Caki2 (cell line): ENCODE results near the gene RBMX2. TPM values are rescaled to one million over a fixed set of nuclear protein-coding genes. Genes with fewer than 3 reads are reported as not detected.
"Not testable (repeated sequence)": the region's sequence is repeated elsewhere in the genome, so short reads cannot be mapped to it uniquely, and the experiment has no call there.

Experiments used
- DNase-seq: peaks from one replicate; pipeline ENCODE4 v3.0.0-alpha.2; 2015; ENCODE audit warnings: low read depth
- in situ Hi-C: cut with HindIII; loops from 2 replicates; pipeline ENCODE4 v1.10.0; 2016; ENCODE audit warnings: low sequenced_read_pairs, low pct_unique_long_range_greater_than_20kb, mixed read lengths
- total RNA-seq: library from RNA; depleted of rRNA; stranded (reverse); fragments of >200 nt; shearing (Covaris generic); gene quantifications from 2 replicates; pipeline ENCODE4 v1.2.3, GENCODE V29; 2014; ENCODE audit warnings: low replicate concordance; rRNA removed

Gene RBMX2
- total RNA-seq = 23.9 and 40.7 TPM in 2 replicates

- DNase-seq = peak; percentile 64
- in situ Hi-C loops = no loop called here
Measured at GRCh38 chrX:130401415-130402207, at the start of gene RBMX2. Gene RBMX2 (plus strand): TSS chrX:130401987. CDS start chrX:130402033, 46 bp downstream.

- DNase-seq, in situ Hi-C loops: not testable (repeated sequence)
Measured at GRCh38 chrX:130352050-130352449, 49.7 kb upstream of the RBMX2 start.

- in situ Hi-C loops = no loop called here
- DNase-seq = no peak
Measured at GRCh38 chrX:130376077-130376476, 25.7 kb upstream of the RBMX2 start.

DNA sequence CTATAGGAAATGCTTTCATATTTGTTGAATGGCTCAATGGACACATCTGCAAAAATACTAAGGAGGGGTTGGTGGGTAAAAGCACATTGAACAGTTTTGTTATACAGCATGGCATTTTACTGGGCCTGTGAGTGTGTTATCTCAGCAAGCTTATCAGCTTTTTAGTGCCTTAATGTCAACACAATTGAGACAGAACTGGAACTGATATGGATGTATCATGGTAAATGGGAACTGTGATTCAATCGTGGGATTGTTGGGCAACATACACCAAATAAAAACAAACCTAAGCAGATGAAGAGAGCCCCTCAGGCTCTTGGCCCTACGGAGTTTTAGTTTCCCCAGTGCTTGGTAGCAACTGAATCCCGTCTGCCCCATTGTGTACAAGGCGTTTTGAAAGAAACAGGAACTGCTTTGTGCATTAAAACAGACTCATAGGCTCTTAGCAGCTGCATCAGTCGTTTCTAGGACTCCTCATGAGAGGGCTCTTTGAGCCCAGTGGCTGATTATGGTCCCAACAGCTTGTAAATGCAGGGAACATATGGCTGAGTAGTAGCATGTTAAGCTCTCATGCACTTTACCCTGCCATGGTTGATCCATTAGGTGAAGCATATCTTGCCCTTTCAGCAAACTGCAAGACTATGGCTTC, 23.6 kb upstream of the RBMX2 start:
- DNase-seq = no peak
- in situ Hi-C loops = no loop called here

DNA sequence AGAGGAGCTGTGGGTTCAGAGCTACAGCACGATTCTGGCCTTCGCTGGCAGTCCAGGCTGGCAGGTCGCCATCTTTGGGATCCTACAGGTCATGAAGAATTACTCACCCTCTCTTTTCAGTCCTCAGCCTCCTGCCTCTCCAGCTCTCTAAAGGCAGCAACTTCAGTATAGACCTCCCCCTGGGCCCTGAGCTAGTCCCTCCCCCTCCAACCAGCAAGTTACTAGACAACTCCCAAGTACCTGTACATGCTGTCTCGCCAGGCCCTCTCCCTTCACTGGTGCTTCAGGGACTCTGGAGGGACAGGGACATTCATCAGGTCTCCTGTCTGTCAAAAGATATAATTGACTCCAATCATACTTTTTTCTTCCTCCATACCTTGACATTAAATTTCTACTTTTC, 16.3 kb upstream of the RBMX2 start, which contains the start of gene GPR119:
Gene GPR119 (minus strand): TSS at position 155 of the 400 bp plus-strand sequence. CDS start 227 bp downstream, outside the sequence.
- no peak for DNase-seq
- in situ Hi-C loops = no loop called here

DNA sequence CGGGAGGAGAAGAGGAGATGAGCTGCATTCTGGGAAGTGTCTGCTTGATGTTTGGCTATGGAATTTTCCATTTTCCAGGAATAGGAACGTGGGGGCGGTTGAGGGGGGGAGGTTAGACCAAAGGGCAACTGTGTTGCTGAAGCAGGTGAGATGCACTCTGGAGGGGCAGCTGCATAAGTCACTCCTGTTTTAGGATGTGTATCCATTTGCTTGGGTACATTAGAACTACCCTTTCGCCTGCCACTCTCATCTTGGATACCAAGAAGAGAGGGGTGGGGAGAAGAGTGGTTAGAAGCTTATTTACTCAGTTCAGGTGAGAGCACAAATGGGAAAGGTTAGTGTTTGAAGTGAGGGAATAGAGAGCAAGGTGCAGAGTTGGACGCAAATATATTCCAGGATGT, 15.4 kb upstream of the RBMX2 start:
- no peak for DNase-seq
- in situ Hi-C loops = no loop called here

GRCh38 chrX:130393451-130394074, 8.2 kb upstream of the RBMX2 start:
- in situ Hi-C loops = no loop called here
- DNase-seq = peak; percentile 19

DNA sequence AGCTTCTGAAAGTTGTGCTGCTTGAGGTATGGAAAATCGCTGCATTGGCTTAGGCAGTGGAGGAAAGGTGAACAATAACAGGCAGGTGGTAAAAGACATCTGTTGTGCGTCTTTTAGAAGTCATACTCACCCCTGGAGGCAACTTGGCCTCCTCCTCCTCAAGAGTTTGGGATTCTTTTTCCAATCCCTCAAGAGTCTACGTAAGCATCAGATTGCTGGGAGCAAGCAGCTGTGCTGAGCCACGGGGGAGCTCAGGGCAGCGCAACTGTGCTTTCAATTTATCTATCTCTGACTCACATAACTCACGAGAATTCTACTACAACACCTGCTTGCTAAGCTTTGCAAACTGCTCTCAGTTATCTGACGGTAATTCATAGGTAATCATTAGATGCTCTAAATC, 6.4 kb upstream of the RBMX2 start:
- in situ Hi-C loops = no loop called here

DNA sequence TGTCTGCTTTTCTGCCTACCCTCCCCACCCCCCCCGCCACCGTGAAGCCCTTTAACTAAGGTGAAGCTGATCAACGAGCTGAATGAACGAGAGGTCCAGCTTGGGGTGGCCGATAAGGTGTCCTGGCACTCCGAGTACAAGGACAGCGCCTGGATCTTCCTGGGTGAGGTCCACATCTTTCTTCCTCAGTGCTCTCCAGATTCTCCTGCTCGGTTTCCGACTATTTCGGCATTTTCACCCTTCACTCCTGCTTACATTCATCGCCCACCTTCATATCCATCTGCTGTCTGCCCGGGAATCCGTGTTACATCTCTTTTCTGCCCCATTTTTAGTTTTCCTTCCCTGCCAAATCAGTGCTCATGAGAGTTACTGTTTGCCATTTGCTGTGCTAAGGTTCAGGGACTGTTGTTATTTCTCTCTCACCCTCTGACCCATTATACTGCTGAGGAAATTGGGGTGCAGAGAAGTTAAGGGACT, 459 bp downstream of the RBMX2 start:
- in situ Hi-C loops = no loop called here
- DNase-seq = no peak

More for the DNA sequence above, 6.4 kb upstream of the RBMX2 start:
- no peak for DNase-seq

- in situ Hi-C loops = no loop called here
- DNase-seq = no peak
Measured at GRCh38 chrX:130413415-130413814, 11.6 kb downstream of the RBMX2 start.

- in situ Hi-C loops = no loop called here
- DNase-seq = no peak
Measured at GRCh38 chrX:130414800-130415199, 13.0 kb downstream of the RBMX2 start.

- DNase-seq = no peak
- in situ Hi-C loops = no loop called here
Measured at GRCh38 chrX:130415201-130415600, 13.4 kb downstream of the RBMX2 start.

DNA sequence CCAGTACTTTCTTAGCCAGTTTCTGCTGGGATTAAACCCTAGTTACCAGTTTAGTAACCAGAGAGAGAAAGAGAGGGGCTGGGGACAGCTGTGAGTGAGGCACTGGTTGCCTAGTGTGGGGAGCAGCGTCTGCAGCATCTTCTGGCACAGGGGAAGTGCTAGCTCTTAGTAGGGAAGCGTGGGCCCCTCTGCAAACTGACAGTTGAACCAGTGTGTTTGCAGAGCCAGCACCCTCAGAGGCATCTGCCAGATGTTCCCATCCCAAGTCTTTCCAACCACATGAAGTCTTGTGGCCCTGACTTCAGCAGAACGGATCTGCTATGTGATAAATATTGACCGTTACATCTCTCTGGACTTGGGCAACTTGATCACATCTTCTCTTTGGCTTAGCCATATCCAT, 15.0 kb downstream of the RBMX2 start:
- no peak for DNase-seq
- in situ Hi-C loops = no loop called here

DNA sequence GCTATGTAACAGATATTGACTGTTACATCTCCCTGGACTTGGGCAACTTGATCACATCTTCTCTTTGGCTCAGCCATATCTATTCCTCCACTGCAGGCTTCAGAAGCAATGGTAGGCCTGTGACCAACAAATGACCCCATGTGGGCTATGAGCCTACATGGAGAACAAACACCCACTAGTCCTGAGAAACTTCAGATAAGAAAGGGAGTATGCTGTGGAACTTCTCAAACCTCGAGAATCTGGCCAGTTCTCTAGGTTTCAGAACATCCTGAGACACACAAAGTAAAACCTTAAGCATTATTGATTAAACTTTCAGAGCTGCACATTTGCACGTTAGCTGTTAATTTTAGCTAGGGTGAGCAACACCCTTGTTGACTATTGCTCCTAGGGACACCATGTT, 16.3 kb downstream of the RBMX2 start:
- no peak for DNase-seq
- in situ Hi-C loops = no loop called here

DNA sequence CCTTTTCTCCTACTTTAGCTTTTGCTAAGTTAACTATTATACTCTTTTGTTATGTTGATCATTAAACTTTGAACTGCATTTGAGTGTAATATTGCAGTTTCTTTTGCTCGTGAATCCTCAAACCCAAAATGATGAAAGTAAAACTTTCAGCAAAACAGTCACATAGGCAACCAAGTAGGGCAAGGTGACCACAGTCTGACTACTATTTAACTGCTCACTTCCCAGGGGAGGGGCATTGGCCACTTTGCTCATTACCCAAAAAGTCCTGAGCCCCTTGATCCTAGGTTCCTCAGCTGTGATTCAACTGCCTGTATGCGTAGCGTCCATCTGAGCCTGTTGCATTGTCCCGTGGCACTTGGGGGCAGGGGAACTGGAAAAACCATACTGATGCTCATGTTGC, 17.0 kb downstream of the RBMX2 start:
- in situ Hi-C loops = no loop called here
- no peak for DNase-seq

DNA sequence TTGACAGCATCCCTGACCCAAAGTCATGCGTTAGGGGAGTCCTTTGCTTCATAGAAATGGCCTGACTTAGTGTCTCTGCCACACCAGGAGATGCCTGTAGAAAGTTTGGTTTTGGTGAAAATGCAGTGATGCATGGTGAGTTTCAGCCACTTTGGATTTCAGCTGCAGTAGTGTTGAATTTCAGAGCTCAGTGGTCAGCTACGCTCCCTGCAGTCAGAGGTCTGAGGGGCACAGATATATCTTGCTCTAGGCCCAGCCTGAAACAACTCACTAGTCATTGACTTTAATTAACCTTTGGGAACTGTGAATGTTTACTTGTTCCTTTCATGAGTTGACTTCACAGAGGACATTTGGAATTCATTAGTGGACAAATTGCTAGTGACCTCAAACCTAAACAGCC, 17.5 kb downstream of the RBMX2 start:
- in situ Hi-C loops = no loop called here
- DNase-seq = no peak

DNA sequence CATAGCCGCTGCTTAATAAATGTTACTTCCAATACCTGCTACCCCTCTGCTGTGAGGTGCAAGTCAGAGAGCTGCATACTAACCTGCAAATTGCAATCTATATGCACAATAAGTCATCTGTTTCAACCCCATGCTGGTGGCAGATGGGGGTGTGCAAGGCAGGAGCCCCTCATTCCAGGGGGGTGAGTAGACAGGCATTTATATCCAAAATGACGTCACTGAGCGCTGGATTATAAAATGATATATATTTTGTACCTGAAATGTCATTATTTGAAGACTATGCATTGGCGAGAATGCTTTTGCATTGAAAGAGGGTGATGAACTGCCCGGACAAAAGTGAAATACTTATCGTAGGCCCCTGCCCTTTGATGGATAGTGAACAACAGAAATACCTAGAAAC, 24.7 kb downstream of the RBMX2 start:
- in situ Hi-C loops = no loop called here
- DNase-seq = no peak

- DNase-seq, in situ Hi-C loops: not testable (repeated sequence)
Measured at GRCh38 chrX:130429236-130429635, 27.4 kb downstream of the RBMX2 start.

DNA sequence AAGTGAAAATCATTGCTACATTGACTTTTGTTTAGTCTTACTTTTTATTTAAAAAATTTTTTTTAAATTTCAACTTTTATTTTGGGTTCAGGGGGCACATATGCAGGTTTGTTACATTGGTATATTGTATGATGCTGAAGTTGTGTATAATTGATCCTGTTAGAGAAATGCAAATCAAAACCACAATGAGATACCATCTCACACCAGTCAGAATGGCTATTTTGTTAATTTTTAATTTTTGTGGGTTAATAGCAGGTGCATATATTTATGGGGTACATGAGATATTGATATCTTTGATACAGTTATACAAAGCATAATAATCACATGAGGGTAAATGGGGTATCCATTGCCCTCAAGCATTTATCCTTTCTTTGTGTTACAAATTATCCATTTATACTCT, 34.1 kb downstream of the RBMX2 start:
- in situ Hi-C loops = no loop called here
- no peak for DNase-seq
